C4-2B (cell line): ENCODE measurements around the gene JOSD1.

Source experiments
- ZFX ChIP-seq: fragments of 450-650 bp; IDR thresholded peaks from 2 replicates; pipeline ENCODE4 v1.6.1; 2017
- TF ChIP-seq, protein P1 (sequence below): fragments of 450-650 bp; conservative IDR thresholded peaks from 2 replicates; pipeline ENCODE4 v1.5.1; 2017; ENCODE audit warnings: mild to moderate bottlenecking

DNA sequence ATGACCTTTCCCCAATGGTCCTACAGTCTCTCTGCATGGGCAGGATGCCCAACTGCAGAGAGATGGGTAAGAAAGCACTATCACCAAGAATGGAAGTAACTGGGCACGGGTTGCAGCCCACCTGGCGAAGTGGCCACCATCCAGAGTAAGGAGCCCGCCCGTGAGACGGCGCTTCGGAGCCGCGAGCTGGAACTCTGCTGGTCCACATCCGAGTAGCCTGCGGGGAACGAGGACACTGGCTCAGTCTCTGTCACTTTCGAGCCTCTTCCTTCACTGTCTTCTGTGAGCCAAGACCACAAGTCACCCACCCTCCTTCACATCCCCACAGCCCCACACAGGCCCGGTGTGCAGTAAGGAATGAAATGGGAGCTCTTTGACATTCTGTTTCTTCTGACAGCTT, 49.4 kb upstream of the JOSD1 start:
- TF ChIP-seq, protein P1, sequence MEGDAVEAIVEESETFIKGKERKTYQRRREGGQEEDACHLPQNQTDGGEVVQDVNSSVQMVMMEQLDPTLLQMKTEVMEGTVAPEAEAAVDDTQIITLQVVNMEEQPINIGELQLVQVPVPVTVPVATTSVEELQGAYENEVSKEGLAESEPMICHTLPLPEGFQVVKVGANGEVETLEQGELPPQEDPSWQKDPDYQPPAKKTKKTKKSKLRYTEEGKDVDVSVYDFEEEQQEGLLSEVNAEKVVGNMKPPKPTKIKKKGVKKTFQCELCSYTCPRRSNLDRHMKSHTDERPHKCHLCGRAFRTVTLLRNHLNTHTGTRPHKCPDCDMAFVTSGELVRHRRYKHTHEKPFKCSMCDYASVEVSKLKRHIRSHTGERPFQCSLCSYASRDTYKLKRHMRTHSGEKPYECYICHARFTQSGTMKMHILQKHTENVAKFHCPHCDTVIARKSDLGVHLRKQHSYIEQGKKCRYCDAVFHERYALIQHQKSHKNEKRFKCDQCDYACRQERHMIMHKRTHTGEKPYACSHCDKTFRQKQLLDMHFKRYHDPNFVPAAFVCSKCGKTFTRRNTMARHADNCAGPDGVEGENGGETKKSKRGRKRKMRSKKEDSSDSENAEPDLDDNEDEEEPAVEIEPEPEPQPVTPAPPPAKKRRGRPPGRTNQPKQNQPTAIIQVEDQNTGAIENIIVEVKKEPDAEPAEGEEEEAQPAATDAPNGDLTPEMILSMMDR = no peak
- no peak for TF ChIP-seq ZFX
